GM21447 (cell line): ENCODE results near the gene PSD4.
A peak's percentile ranks its signal among the peaks of the same experiment; 100 is the strongest.

ENCODE experiments used
- ATAC-seq: cut with Tn5 transposase; IDR thresholded peaks from one replicate; pipeline ENCODE4 v1.9.1; 2021; ENCODE audit not compliant: unreplicated experiment

The PSD4 gene

GRCh38 chr2:113167115-113167932 lies 6.4 kb upstream of the PSD4 start:
- no peak for ATAC-seq

- ATAC-seq = no peak
These were observed 5.8 kb upstream of the PSD4 start for GRCh38 chr2:113167962-113168340.

DNA sequence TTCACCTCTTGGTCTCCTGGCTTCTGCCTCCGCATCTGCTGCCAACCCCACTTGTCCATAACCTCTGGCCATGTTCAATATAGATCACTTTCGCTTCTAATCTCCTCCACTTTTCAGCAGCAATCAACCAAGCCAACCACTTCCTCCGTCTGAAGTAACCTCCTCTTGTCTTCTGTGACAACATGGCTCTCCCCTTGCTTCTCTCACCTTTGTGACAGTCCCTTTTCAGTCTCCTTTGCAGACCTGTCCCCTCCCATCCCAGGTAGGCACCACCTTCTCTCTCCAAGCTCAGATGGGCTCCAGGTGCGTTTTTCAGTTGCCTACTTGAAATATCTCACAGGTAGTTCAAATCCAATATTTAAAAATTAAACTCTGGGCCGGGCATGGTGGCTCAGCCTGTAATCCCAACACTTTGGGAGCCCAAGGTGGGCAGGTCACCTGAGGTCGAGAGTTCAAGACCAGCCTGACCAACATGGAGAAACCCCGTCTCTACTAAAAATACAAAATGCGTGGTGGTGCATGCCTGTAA lies 4.7 kb upstream of the PSD4 start:
- ATAC-seq = no peak

DNA sequence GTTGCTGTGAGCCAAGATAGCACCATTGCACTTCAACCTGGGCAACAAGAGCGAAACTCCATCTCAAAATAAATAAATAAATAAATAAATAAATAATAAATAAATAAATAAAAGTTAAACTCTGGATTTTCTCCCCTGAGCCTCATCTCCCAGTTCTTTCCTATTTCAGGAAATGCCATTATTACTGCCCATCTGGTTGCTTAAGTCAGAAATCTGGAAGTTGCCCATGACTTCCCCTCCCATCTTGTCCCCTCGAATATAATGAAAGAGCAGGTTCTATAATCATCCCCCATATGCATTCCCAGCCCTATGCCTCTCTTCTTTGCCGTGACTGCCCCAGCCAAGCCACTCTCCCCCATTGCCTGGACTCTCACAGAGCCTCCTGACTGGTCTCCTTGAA lies 4.2 kb upstream of the PSD4 start:
- ATAC-seq = no peak

- no peak for ATAC-seq
These were observed 2.3 kb upstream of the PSD4 start for GRCh38 chr2:113171334-113172075.

DNA sequence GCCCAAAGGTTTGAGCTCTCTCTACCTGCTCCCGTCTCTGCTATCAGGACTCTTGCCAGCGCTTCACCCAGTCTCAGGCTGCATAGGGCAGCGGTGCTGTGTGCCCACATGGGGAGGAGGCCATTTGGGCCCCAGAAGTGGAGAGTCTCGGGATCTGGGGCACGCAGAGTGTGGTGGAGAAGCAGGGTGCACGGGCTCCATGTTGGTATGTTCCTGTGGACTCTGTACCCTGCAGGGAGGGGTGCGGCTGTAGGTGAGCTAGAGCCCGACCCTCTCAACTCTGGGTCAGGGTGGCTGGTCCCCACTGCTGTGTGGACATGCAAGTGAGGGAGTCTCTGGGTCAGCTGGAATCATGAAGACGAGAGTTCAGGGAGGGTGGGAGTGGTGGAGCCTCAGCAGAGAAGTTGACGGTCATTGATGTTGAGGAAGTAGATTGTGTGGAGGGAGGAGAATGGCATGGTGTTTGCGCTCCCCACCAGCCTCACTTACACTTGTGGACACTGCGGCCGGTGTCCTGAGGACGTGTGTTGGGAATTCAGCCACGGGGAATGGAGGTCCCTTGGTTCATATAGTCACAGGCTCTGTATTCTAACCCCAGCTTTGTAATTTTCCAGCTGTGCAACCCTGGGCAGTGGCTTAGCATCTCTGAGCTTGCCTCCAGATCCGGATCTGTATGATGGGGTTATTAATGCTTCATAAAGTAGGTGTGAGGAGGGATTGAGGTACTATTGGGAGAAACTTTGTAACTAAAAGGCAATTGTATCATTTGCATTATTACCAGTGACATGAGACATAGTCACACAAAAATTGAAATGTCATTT lies 840 bp upstream of the PSD4 start:
- no peak for ATAC-seq

DNA sequence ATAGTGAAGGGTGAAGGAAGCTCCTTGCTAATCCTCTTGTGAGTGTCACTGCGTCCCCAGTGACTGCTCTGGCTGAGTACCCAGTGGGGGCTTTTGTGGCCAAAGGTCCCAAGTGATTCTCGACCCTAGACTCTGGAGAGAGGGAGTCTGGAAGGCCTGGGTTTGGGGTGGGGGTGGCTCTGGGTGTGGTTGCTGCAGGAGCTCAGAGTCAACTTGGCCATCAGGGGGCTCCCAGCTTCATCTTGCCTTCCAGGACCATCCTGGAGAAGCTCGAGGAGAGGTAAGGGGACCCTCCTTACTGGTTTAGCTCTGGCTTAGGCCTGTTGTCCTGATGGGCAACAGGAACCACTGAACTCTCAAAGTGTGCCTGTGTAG lies 592 bp downstream of the PSD4 start:
- no peak for ATAC-seq

DNA sequence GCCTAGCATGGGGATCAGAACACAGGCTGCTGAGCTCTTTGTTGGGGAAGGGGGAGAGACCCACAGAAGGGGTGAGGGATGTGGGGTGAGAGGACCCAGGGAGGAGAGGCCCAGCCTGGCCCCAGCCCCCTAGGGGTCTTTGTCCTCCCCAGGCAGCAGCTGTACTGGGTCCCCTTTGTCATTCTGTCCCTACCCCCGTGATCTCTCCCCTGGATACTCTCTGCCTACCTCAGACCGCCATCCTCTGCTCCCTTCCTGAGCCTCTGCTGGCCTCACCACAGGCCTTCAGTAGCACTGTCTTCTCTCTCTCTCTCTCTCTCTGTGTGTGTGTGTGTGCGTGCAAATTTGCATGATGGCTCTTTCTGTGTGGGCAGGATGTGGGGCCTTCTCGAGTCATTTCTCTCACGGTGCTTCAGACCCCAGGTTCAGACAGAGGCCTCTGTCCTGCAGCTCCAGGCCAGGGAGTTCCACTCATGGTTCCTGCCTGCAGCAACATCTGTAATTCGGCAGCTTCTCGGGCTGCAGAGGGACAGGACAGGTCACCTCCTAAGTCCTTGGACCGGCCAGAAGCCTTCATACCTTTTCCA lies 1.4 kb downstream of the PSD4 start:
- ATAC-seq = peak; percentile 66

DNA sequence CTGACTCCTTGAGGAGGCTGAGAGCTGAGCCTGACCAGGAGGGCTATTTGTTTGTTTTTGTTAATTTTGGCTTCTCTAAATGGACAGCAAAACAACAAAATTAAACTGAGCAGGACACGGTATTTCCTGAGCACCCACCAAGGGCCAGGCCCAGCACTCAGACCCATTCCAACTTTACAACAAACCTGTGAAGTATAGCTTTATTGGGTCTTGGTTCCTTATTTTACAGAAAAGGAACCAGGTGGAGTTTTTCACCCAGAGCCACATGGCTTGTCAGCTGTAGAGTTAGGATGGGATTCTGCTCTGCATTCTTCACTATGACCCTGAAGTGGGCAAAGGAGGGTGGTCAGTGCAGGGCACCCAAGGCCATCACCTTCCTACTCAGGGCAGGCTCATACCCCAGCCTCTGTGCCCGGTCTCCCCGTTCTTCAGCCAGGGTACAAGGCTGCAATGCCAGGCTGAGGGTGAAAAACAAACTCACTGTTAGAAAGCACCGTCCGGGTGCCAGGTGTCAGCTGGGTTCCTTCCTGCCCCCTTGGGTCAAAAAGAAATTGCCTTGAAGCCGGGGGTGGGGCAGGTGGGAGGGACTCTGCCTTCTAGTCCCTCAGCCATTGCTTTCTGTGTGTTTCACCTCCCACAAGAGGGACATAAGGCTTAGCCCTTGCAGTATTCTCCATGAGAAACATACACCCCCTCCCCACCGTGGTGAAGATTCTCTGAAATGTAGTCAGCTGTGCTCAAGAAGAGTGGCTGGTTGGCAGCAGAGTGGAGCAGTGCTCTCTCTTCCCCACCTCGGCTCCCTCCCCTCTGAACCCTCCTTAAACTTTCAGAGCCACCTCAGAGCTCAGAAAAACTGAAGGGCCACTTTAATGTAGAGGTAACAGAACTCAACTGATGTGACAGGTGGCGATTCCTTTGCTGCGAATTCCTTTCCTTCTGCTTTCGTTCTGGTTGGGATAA lies 2.2 kb downstream of the PSD4 start:
- ATAC-seq = no peak

GRCh38 chr2:113176696-113177355 lies 3.1 kb downstream of the PSD4 start:
- ATAC-seq = no peak

DNA sequence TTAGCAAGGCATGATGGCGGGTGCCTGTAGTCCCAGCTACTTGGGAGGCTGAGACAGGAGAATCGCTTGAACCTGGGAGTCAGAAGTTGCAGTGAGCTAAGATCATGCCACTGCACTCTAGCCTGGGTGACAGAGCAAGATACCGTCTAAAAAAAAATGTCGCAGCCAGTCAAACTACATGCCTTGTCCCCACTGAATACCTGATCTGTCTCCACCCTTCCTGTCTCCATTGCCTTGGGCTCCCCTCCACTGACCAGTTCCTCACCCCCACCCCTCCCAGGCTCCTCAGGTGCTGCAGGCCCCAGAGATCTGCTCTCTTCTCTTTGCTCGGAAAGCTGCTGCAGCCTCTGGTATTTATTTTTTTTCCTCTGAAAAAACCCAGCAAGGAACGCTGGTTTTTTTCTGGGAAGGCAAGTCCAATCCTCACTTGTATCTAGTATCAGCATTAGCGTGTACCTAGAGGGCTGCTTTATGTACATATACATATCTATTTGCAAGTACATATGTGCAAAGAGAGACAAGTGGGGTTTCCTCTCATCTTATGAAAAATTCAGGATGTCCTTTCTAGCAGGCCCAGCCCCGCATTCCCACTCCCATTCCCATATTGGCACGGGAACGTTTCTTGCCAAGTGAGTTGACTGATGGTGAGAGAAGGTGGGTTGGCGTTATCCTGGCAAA lies 4.4 kb downstream of the PSD4 start:
- ATAC-seq = no peak

- no peak for ATAC-seq
These were observed 5.1 kb downstream of the PSD4 start for GRCh38 chr2:113178891-113179290.

DNA sequence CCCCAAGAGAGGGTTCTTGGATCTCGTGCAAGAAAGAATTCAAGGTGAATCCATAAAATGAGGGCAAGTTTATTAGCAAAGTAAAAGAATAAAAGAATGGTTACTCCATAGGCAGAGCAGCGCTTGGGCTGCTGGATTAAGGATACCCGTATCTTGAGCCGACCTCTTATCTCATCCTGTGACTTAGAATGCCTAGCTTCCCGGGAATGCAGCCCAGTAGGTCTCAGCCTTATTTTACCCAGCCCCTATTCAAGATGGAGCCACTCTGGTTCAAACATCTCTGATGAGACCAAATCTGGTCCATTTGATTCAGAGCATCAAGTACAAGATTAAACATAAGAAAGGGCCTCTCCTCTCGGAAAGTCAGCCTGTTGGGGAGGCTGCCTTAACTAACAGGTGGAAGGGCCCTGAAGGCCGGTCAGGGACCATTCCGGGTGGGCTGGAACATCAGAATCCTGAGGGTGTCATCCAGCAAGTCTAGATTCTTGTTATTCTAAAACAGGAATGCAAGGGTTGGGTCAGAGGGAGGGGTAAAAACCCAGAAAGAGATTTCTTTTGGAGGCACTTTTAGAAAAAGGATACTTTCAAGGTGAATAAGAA lies 5.8 kb downstream of the PSD4 start:
- no peak for ATAC-seq

GRCh38 chr2:113180131-113180946 lies 6.6 kb downstream of the PSD4 start:
- ATAC-seq = no peak

DNA sequence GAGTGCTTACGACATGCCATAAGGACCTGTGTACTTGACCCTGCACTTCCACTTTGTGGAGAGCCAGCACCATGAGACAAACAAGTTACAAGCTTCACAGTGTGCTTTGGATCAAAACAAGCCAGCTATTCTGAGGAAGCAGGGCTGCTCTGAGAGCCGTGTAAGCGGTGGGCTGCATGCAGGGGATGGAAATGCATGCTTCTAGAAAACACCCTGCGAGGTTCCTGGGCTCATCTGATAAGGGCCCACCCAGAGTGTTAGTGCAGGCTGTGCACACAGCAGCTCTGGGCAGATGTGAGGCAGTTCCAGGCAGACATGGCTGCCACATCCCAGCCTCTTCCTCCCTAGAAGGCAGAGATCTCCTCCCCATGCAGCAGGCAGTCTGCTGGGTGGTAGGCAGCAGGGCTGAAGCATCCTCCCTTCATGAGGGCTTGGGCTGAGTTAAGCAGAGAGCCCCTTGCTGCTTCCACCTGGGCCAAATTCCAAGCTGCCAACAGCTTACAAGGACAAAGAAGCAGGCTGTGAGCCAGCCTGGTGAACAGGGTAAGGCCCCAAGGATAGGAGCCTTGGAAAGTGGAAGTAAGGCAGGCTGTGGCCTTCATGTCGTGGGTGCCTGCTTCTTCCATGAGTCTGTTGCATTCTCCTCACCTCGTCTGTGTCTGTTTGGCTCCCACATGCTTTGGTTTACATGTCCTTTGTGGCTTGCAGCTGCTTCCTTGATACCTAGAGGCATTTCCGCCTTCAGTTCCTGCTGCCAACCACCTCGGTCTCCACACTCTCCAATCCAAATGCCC lies 7.7 kb downstream of the PSD4 start:
- no peak for ATAC-seq

- ATAC-seq = no peak
These were observed 8.9 kb downstream of the PSD4 start for GRCh38 chr2:113182471-113183260.
